ENCODE measurements around the gene C4orf51. TPM values are rescaled to one million over a fixed set of nuclear protein-coding genes. Genes with fewer than 3 reads are reported as not detected.

C4orf51 gene
- total RNA-seq, 1 experiment from 2014 or later: 15.4 TPM

GRCh38 chr4:145681518-145681917, 1.6 kb downstream of the C4orf51 start:
- Mint-ChIP-seq H3K4me1 (peaks cover 26% of the 10 kb centered on the region), H3K36me3 (peaks cover 20% of the 10 kb centered on the region), H3K4me3 (no peak overlapping the region), H3K9me3 (peaks cover 31% of the 10 kb centered on the region), H3K27me3 (ENCODE audit: low read depth) (0 out of 2 replicates have a peak, but pooled peaks cover 5% of the 10 kb centered on the region), H3K27ac (no peak overlapping the region)
- TF ChIP-seq, protein P1, sequence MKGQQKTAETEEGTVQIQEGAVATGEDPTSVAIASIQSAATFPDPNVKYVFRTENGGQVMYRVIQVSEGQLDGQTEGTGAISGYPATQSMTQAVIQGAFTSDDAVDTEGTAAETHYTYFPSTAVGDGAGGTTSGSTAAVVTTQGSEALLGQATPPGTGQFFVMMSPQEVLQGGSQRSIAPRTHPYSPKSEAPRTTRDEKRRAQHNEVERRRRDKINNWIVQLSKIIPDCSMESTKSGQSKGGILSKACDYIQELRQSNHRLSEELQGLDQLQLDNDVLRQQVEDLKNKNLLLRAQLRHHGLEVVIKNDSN (CRISPR knock-in tag; IDR thresholded peaks at IDR 0.05): no peak
- TF ChIP-seq RELA (CRISPR knock-in tag; IDR thresholded peaks at IDR 0.05; ENCODE audit: borderline replicate concordance): no peak
- no peak for TF ChIP-seq NFE2L1 (CRISPR knock-in tag; IDR thresholded peaks at IDR 0.05)
- TF ChIP-seq ZNF423 (CRISPR knock-in tag; IDR thresholded peaks at IDR 0.05): no peak
- TF ChIP-seq, protein P2, sequence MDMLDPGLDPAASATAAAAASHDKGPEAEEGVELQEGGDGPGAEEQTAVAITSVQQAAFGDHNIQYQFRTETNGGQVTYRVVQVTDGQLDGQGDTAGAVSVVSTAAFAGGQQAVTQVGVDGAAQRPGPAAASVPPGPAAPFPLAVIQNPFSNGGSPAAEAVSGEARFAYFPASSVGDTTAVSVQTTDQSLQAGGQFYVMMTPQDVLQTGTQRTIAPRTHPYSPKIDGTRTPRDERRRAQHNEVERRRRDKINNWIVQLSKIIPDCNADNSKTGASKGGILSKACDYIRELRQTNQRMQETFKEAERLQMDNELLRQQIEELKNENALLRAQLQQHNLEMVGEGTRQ (CRISPR knock-in tag; IDR thresholded peaks at IDR 0.05): no peak
- TF ChIP-seq NR1H2 (CRISPR knock-in tag; IDR thresholded peaks at IDR 0.05): no peak
- TF ChIP-seq GTF2I (CRISPR knock-in tag; conservative IDR thresholded peaks at IDR 0.05): no peak
- TF ChIP-seq IRF1 (CRISPR knock-in tag; IDR thresholded peaks at IDR 0.05): no peak
- TF ChIP-seq SMAD3 (CRISPR knock-in tag; IDR thresholded peaks at IDR 0.05; ENCODE audit: borderline replicate concordance): no peak
- no peak for TF ChIP-seq CBFB (CRISPR knock-in tag; IDR thresholded peaks at IDR 0.05; ENCODE audit: low read depth)
- no peak for TF ChIP-seq ATF1 (CRISPR knock-in tag; IDR thresholded peaks at IDR 0.05)
- TF ChIP-seq TEAD1 (CRISPR knock-in tag; IDR thresholded peaks at IDR 0.05): no peak
- TF ChIP-seq, protein P3, sequence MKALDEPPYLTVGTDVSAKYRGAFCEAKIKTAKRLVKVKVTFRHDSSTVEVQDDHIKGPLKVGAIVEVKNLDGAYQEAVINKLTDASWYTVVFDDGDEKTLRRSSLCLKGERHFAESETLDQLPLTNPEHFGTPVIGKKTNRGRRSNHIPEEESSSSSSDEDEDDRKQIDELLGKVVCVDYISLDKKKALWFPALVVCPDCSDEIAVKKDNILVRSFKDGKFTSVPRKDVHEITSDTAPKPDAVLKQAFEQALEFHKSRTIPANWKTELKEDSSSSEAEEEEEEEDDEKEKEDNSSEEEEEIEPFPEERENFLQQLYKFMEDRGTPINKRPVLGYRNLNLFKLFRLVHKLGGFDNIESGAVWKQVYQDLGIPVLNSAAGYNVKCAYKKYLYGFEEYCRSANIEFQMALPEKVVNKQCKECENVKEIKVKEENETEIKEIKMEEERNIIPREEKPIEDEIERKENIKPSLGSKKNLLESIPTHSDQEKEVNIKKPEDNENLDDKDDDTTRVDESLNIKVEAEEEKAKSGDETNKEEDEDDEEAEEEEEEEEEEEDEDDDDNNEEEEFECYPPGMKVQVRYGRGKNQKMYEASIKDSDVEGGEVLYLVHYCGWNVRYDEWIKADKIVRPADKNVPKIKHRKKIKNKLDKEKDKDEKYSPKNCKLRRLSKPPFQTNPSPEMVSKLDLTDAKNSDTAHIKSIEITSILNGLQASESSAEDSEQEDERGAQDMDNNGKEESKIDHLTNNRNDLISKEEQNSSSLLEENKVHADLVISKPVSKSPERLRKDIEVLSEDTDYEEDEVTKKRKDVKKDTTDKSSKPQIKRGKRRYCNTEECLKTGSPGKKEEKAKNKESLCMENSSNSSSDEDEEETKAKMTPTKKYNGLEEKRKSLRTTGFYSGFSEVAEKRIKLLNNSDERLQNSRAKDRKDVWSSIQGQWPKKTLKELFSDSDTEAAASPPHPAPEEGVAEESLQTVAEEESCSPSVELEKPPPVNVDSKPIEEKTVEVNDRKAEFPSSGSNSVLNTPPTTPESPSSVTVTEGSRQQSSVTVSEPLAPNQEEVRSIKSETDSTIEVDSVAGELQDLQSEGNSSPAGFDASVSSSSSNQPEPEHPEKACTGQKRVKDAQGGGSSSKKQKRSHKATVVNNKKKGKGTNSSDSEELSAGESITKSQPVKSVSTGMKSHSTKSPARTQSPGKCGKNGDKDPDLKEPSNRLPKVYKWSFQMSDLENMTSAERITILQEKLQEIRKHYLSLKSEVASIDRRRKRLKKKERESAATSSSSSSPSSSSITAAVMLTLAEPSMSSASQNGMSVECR (CRISPR knock-in tag; IDR thresholded peaks at IDR 0.05; ENCODE audit: borderline replicate concordance): no peak
- TF ChIP-seq IRF2 (CRISPR knock-in tag; IDR thresholded peaks at IDR 0.05; ENCODE audit: borderline replicate concordance, low read depth): no peak
- TF ChIP-seq, protein P4, sequence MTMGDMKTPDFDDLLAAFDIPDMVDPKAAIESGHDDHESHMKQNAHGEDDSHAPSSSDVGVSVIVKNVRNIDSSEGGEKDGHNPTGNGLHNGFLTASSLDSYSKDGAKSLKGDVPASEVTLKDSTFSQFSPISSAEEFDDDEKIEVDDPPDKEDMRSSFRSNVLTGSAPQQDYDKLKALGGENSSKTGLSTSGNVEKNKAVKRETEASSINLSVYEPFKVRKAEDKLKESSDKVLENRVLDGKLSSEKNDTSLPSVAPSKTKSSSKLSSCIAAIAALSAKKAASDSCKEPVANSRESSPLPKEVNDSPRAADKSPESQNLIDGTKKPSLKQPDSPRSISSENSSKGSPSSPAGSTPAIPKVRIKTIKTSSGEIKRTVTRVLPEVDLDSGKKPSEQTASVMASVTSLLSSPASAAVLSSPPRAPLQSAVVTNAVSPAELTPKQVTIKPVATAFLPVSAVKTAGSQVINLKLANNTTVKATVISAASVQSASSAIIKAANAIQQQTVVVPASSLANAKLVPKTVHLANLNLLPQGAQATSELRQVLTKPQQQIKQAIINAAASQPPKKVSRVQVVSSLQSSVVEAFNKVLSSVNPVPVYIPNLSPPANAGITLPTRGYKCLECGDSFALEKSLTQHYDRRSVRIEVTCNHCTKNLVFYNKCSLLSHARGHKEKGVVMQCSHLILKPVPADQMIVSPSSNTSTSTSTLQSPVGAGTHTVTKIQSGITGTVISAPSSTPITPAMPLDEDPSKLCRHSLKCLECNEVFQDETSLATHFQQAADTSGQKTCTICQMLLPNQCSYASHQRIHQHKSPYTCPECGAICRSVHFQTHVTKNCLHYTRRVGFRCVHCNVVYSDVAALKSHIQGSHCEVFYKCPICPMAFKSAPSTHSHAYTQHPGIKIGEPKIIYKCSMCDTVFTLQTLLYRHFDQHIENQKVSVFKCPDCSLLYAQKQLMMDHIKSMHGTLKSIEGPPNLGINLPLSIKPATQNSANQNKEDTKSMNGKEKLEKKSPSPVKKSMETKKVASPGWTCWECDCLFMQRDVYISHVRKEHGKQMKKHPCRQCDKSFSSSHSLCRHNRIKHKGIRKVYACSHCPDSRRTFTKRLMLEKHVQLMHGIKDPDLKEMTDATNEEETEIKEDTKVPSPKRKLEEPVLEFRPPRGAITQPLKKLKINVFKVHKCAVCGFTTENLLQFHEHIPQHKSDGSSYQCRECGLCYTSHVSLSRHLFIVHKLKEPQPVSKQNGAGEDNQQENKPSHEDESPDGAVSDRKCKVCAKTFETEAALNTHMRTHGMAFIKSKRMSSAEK (CRISPR knock-in tag; IDR thresholded peaks at IDR 0.05; ENCODE audit: borderline replicate concordance): no peak
- ChIA-PET CTCF (no interaction called here), POLR2A (no interaction called here)
- no peak for ATAC-seq
- no peak for DNase-seq (ENCODE audit: low spot score)

- CTCF ChIA-PET: no interaction called here
- no peak for ATAC-seq
- no peak for TF ChIP-seq ATF3 (CRISPR knock-in tag; conservative IDR thresholded peaks at IDR 0.05)
- no peak for TF ChIP-seq ZNF317 (CRISPR knock-in tag; IDR thresholded peaks at IDR 0.05; ENCODE audit: borderline replicate concordance, low read depth)
- no peak for TF ChIP-seq JAZF1 (CRISPR knock-in tag; IDR thresholded peaks at IDR 0.05)
- TF ChIP-seq, protein P5, sequence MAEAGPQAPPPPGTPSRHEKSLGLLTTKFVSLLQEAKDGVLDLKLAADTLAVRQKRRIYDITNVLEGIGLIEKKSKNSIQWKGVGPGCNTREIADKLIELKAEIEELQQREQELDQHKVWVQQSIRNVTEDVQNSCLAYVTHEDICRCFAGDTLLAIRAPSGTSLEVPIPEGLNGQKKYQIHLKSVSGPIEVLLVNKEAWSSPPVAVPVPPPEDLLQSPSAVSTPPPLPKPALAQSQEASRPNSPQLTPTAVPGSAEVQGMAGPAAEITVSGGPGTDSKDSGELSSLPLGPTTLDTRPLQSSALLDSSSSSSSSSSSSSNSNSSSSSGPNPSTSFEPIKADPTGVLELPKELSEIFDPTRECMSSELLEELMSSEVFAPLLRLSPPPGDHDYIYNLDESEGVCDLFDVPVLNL (CRISPR knock-in tag; IDR thresholded peaks at IDR 0.05; ENCODE audit: borderline replicate concordance, low read depth): no peak
- no peak for TF ChIP-seq FOXP1 (CRISPR knock-in tag; IDR thresholded peaks at IDR 0.05; ENCODE audit: borderline replicate concordance)
- TF ChIP-seq CREB1 (CRISPR knock-in tag; IDR thresholded peaks at IDR 0.05): no peak
- TF ChIP-seq ZNF138 (CRISPR knock-in tag; conservative IDR thresholded peaks at IDR 0.05): no peak
- no peak for TF ChIP-seq NFE2L1 (CRISPR knock-in tag; IDR thresholded peaks at IDR 0.05)
Observed at GRCh38 chr4:145681956-145682355, 2.0 kb downstream of the C4orf51 start.

More at GRCh38 chr4:145681956-145682355, 2.0 kb downstream of the C4orf51 start:
- DNase-seq (ENCODE audit: low spot score): no peak
- Mint-ChIP-seq H3K27me3 (ENCODE audit: low read depth) (0 out of 2 replicates have a peak, but pooled peaks cover 5% of the 10 kb centered on the region), H3K36me3 (peaks cover 16% of the 10 kb centered on the region), H3K9me3 (peaks cover 26% of the 10 kb centered on the region), H3K27ac (no peak overlapping the region), H3K4me3 (no peak overlapping the region), H3K4me1 (peaks cover 29% of the 10 kb centered on the region)
- POLR2A ChIA-PET: no interaction called here
